Measurements from ENCODE around the gene C3. TPM values are rescaled to one million over a fixed set of nuclear protein-coding genes. Genes with fewer than 3 reads are reported as not detected.
"Not testable (repeated sequence)": the region's sequence is repeated elsewhere in the genome, so short reads cannot be mapped to it uniquely, and the experiment has no call there.

Gene C3
- total RNA-seq, 2 experiments from 2014 or later: 0.81 to 0.94 TPM

GRCh38 chr19:6660930-6661329, 59.5 kb downstream of the C3 start:
- intact Hi-C loops (cut with micrococcal nuclease): loop anchor here (1.0 to 2.0 kb wide), 5 partner anchors 9 to 75 kb away; partner anchors contain the start of gene TNFSF14
- CTCF ChIA-PET: interaction anchor here (0.8 kb wide), 1 partner anchor 144 kb away, joined by 3 read pairs; no protein-coding TSS in a partner anchor
- Mint-ChIP-seq H3K27ac (no peak overlapping the region), H3K4me1 (ENCODE audit: low read depth) (peaks cover 19% of the 10 kb centered on the region), H3K36me3 (ENCODE audit: low read depth) (peaks cover 13% of the 10 kb centered on the region), H3K4me3 (peak overlapping the region; percentile 54), H3K27me3 (ENCODE audit: low read depth) (no peaks in the 10 kb centered on the region), H3K9me3 (peaks cover 7% of the 10 kb centered on the region)
- DNase-seq: no peak

- H3K9me3 Mint-ChIP-seq; H3K27me3 Mint-ChIP-seq (ENCODE audit: low read depth); intact Hi-C loops (cut with micrococcal nuclease); H3K4me3 Mint-ChIP-seq; DNase-seq; H3K27ac Mint-ChIP-seq: not testable (repeated sequence)
- peaks cover 10% of the 10 kb centered on the region for H3K36me3 Mint-ChIP-seq (ENCODE audit: low read depth)
- CTCF ChIA-PET: interaction anchor here (0.8 to 1.8 kb wide), 2 partner anchors 18 to 25 kb away, joined by 3 to 5 read pairs; no protein-coding TSS in a partner anchor
- H3K4me1 Mint-ChIP-seq (ENCODE audit: low read depth): peaks cover 50% of the 10 kb centered on the region
Observed at GRCh38 chr19:6656390-6656789, 64.1 kb downstream of the C3 start.

DNA sequence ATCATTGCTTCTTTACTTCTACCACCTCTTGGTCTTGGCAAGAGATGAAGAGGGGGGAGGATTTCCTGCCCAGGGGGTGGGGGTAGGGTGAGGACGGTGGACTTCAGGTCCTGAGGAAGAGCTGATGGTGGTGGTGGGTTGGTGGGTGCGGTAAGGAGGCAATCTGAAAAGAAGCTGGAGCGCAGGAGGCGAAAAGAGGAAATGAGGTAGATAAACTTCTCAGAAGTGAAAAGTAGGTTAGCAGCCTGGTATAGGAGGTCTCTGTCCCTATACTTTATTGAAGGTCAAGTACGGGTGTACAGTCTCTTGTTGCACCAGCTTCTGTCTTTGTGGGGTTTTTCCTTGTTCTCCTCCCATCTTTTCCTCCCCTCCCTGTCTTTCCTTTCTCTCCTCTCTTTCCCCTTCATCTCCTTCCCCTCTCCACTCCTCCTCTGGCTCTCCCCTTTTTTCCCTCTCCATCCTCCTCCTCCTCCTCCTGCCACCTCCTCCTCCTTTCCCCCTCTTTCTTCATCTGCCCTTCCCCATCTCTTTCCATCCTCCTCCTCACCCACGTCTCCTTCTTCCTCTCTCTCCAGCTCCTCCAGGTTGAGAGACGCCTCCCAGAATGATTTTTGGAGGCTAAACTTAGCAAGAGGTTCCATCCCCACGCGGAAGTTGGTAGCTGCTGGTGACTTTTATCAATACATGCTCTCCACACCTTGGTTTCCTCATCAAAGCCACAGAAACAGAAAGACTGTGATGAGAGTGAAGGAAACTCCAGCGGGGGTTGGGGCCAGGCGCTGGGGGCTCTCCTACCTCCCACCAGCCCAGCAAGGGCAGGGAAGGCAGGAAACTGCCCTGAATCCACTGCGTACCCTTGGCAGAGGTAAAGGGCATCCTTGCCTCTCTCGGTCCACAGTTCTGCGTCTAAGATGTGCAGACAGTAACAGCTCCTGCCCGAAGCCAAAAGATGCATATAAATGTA, 65.8 kb downstream of the C3 start:
- peak; percentile 78 for DNase-seq
- CTCF ChIA-PET: interaction anchor here (0.6 to 3.4 kb wide), 4 partner anchors 15 to 82 kb away, joined by 3 to 17 read pairs (median 4); partner anchors contain the start of gene TNFSF14
- H3K27ac Mint-ChIP-seq: peak overlapping the region; percentile 96
- peaks cover 3% of the 10 kb centered on the region for H3K36me3 Mint-ChIP-seq (ENCODE audit: low read depth)
- peak overlapping the region; percentile 64 for H3K4me3 Mint-ChIP-seq
- peaks cover 55% of the 10 kb centered on the region for H3K4me1 Mint-ChIP-seq (ENCODE audit: low read depth)
- H3K27me3 Mint-ChIP-seq (ENCODE audit: low read depth): no peaks in the 10 kb centered on the region
- intact Hi-C loops (cut with micrococcal nuclease): loop anchor here (1.0 kb wide), 1 partner anchor 16 kb away; the partner anchor contains the start of gene TNFSF14
- no peaks in the 10 kb centered on the region for H3K9me3 Mint-ChIP-seq

GRCh38 chr19:6652805-6653094, 67.7 kb downstream of the C3 start:
- intact Hi-C loops (cut with micrococcal nuclease): loop anchor here (1.0 kb wide), 1 partner anchor 9 kb away; no protein-coding TSS in a partner anchor
- H3K27ac Mint-ChIP-seq: peak overlapping the region; percentile 85
- no peaks in the 10 kb centered on the region for H3K27me3 Mint-ChIP-seq (ENCODE audit: low read depth)
- DNase-seq: no peak
- CTCF ChIA-PET: interaction anchor here (0.8 to 3.4 kb wide), 8 partner anchors 9 to 211 kb away, joined by 3 to 17 read pairs (median 5); no protein-coding TSS in a partner anchor
- H3K36me3 Mint-ChIP-seq (ENCODE audit: low read depth): no peaks in the 10 kb centered on the region
- no peaks in the 10 kb centered on the region for H3K9me3 Mint-ChIP-seq
- H3K4me3 Mint-ChIP-seq: peak overlapping the region; percentile 6
- H3K4me1 Mint-ChIP-seq (ENCODE audit: low read depth): peaks cover 46% of the 10 kb centered on the region

DNA sequence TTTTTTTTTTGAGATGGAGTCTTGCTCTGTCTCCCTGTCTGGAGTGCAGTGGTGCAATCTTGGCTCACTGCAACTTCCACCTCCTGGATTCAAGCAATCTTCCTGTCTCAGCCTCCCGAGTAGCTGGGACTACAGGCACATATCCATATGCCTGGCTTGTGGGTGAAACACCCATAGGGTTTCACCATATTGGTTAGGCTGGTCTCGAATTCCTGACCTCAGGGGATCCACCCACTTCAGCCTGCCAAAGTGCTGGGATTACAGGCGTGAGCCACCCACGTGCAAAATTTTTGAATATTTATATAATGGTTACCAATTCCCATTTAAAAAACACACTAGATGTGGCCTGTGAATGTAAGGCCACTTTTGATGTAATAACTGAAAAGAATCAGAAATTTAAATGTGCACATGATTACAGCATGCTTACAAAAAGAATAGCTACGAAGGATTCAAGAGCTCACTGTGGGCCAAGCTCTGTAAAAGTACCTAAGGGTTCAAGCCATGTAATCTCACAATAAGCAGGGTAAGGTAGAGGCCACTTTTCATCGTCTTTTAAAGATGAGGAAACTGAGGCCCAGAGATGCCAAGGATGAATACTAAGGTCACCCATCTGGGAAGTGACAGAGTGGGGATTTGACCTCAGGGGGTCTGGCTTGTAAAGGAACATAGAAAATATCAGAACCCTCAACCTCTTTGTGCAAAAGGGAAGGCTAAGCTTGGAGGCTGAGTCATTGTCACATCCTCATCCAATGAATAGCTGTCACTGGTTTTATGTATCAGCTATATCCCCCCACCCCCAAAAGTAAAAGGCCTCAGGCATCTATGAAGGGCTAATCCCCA, 68.3 kb downstream of the C3 start:
- CTCF ChIA-PET: interaction anchor here (0.8 to 3.4 kb wide), 8 partner anchors 10 to 211 kb away, joined by 3 to 17 read pairs (median 5); no protein-coding TSS in a partner anchor
- Mint-ChIP-seq H3K36me3 (ENCODE audit: low read depth) (no peaks in the 10 kb centered on the region), H3K27me3 (ENCODE audit: low read depth) (no peaks in the 10 kb centered on the region), H3K27ac (peak overlapping the region; percentile 85), H3K4me3 (no peak overlapping the region), H3K4me1 (ENCODE audit: low read depth) (peaks cover 46% of the 10 kb centered on the region), H3K9me3 (no peaks in the 10 kb centered on the region)
- intact Hi-C loops (cut with micrococcal nuclease): loop anchor here (1.0 kb wide), 1 partner anchor 9 kb away; no protein-coding TSS in a partner anchor
- DNase-seq: no peak

DNA sequence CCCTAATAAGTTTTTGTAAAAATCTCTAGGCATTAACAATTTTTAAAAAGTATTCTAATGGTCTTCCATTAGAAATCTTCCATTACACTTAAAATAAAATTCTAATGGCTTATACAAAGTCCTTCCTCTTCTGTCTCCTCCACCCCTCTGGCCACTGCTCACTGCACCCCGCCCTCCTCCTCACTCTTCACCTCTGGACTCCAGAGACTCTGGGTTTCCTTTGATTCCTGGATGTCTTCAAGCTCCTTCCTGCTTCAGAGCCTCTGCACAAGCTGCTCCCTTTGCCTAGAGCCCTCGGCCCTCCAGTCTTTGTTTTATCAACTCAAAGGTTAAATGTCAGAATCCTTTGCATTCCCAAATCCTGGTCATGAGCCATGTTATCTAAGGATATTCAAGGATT, 71.3 kb downstream of the C3 start:
- Mint-ChIP-seq H3K36me3 (ENCODE audit: low read depth) (no peaks in the 10 kb centered on the region), H3K9me3 (no peaks in the 10 kb centered on the region), H3K27me3 (ENCODE audit: low read depth) (no peaks in the 10 kb centered on the region), H3K4me3 (no peak overlapping the region), H3K27ac (no peak overlapping the region), H3K4me1 (ENCODE audit: low read depth) (peaks cover 33% of the 10 kb centered on the region)
- intact Hi-C loops (cut with micrococcal nuclease): no loop called here
- CTCF ChIA-PET: interaction anchor here (1.8 kb wide), 1 partner anchor 17 kb away, joined by 4 read pairs; no protein-coding TSS in a partner anchor
- DNase-seq: no peak

- peaks cover 24% of the 10 kb centered on the region for H3K4me1 Mint-ChIP-seq (ENCODE audit: low read depth)
- no peak for DNase-seq
- H3K4me3 Mint-ChIP-seq: no peak overlapping the region
- CTCF ChIA-PET: interaction anchor here (1.8 kb wide), 1 partner anchor 16 kb away, joined by 4 read pairs; no protein-coding TSS in a partner anchor
- H3K9me3 Mint-ChIP-seq: no peaks in the 10 kb centered on the region
- intact Hi-C loops (cut with micrococcal nuclease): no loop called here
- no peak overlapping the region for H3K27ac Mint-ChIP-seq
- H3K27me3 Mint-ChIP-seq (ENCODE audit: low read depth): no peaks in the 10 kb centered on the region
- no peaks in the 10 kb centered on the region for H3K36me3 Mint-ChIP-seq (ENCODE audit: low read depth)
Observed at GRCh38 chr19:6648141-6648715, 72.2 kb downstream of the C3 start.

DNA sequence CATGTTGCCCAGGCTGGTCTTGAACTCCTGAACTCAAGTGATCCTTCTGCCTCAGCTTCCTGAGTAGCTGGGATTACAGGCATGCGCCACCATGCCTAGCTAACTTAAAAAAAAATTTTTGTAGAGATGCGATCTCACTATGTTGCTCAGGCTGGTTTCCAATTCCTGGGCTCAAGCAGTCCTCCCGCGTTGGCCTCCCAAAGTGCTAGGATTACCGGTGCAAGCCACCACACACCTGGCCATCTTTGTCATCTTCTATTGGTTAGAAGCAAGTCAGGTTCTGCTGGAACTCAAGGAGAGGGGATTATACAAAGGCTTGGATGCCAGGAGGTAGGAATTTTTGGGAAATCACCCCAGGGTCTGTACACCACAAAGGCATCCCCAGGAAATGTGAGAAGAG, 75.7 kb downstream of the C3 start:
- H3K27ac Mint-ChIP-seq: no peak overlapping the region
- DNase-seq: no peak
- no peaks in the 10 kb centered on the region for H3K27me3 Mint-ChIP-seq (ENCODE audit: low read depth)
- H3K4me1 Mint-ChIP-seq (ENCODE audit: low read depth): peaks cover 17% of the 10 kb centered on the region
- CTCF ChIA-PET: interaction anchor here (1.4 kb wide), 1 partner anchor 13 kb away, joined by 7 read pairs; no protein-coding TSS in a partner anchor
- intact Hi-C loops (cut with micrococcal nuclease): no loop called here
- no peaks in the 10 kb centered on the region for H3K9me3 Mint-ChIP-seq
- no peaks in the 10 kb centered on the region for H3K36me3 Mint-ChIP-seq (ENCODE audit: low read depth)
- H3K4me3 Mint-ChIP-seq: no peak overlapping the region

DNA sequence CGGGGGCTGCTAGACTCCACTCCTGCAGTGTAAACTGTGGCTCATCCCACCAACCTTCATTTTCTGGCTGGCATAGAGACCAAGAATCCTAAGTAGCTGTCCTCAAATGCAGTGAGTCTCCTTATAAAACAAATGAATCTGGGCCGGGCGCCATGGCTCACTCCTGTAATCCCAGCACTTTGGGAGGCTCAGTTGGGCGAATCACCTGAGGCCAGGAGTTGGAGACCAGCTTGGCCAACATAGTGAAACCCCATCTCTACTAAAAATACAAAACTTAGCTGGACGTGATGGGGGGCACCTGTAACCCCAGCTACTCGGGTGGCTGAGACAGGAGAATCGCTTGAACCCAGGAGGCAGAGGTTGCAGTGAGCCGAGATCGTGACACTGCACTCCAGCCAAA, 80.1 kb downstream of the C3 start:
- H3K36me3 Mint-ChIP-seq (ENCODE audit: low read depth); intact Hi-C loops (cut with micrococcal nuclease); CTCF ChIA-PET; H3K27me3 Mint-ChIP-seq (ENCODE audit: low read depth); H3K27ac Mint-ChIP-seq; DNase-seq; H3K9me3 Mint-ChIP-seq; H3K4me3 Mint-ChIP-seq: not testable (repeated sequence)
- peaks cover 22% of the 10 kb centered on the region for H3K4me1 Mint-ChIP-seq (ENCODE audit: low read depth)

DNA sequence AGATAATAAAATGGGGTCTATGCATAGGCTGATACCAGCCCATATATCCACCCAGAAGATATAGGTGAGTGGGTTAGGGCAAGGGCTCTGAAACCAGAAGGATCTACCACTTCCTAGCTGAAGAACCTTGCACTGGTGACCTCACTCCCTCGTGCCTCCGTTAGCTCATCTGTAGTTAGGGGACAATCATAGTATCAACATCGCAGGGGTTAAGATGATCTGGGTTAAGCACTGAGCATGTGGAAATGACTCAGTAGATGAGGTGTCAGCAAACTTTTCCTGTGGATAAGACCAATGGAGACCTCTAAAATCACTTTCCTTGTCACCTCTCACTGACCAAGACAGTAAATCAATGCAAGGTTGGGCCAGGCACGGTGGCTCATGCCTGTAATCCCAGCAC, 81.0 kb downstream of the C3 start:
- no peaks in the 10 kb centered on the region for H3K36me3 Mint-ChIP-seq (ENCODE audit: low read depth)
- no peaks in the 10 kb centered on the region for H3K27me3 Mint-ChIP-seq (ENCODE audit: low read depth)
- DNase-seq: peak; percentile 50
- H3K9me3 Mint-ChIP-seq: no peaks in the 10 kb centered on the region
- H3K4me3 Mint-ChIP-seq: no peak overlapping the region
- CTCF ChIA-PET: interaction anchor here (0.6 to 1.3 kb wide), 4 partner anchors 9 to 121 kb away, joined by 3 read pairs; no protein-coding TSS in a partner anchor
- H3K27ac Mint-ChIP-seq: no peak overlapping the region
- peaks cover 22% of the 10 kb centered on the region for H3K4me1 Mint-ChIP-seq (ENCODE audit: low read depth)
- intact Hi-C loops (cut with micrococcal nuclease): no loop called here

- H3K27me3 Mint-ChIP-seq (ENCODE audit: low read depth); H3K36me3 Mint-ChIP-seq (ENCODE audit: low read depth); H3K27ac Mint-ChIP-seq; DNase-seq; H3K4me3 Mint-ChIP-seq; H3K9me3 Mint-ChIP-seq: not testable (repeated sequence)
- CTCF ChIA-PET: interaction anchor here (0.7 to 4.2 kb wide), 10 partner anchors 8 to 230 kb away, joined by 3 to 29 read pairs (median 3); partner anchors contain the start of gene TNFSF14
- intact Hi-C loops (cut with micrococcal nuclease): loop anchor here (2.0 kb wide), 3 partner anchors 27 to 77 kb away; no protein-coding TSS in a partner anchor
- H3K4me1 Mint-ChIP-seq (ENCODE audit: low read depth): peaks cover 24% of the 10 kb centered on the region
Observed at GRCh38 chr19:6633456-6633813, 87.0 kb downstream of the C3 start.

All from activated naive CD4-positive, alpha-beta T cell treated with anti-CD3 and anti-CD28 coated beads for 36 hours (primary cell).